Lung (tissue), 12 donors: Measurements from ENCODE around the gene AK8. TPM values are rescaled to one million over a fixed set of nuclear protein-coding genes. Genes with fewer than 3 reads are reported as not detected.

Source experiments
- ATAC-seq: fragments of 200-7000 bp; cut with Tn5 transposase; one replicate; pipeline ENCODE4 v1.9.1; 2020; ENCODE audit warnings: moderate number of reproducible peaks; ENCODE audit not compliant: insufficient read depth, low FRiP score
- DNase-seq, 3 donors: peaks; one replicate each; pipeline ENCODE4 v3.0.0-alpha.2; 2013 to 2017
- H3K27ac ChIP-seq, 2 donors: one replicate each; pipeline ENCODE4 v1.5.1; 2013; ENCODE audit warnings: mild to moderate bottlenecking in 2 of 2, moderate library complexity in 2 of 2, control low read depth in 1 of 2, inconsistent platforms in 1 of 2, low read depth in 1 of 2, low read length in 1 of 2
- H3K27me3 ChIP-seq, 3 donors: one replicate each; pipeline ENCODE4 v1.5.1; 2013; ENCODE audit warnings: low read length in 2 of 3; ENCODE audit not compliant: control insufficient read depth in 3 of 3, insufficient read depth in 3 of 3
- H3K36me3 ChIP-seq, 4 donors: one replicate each; pipeline ENCODE4 v1.5.1; 2013; ENCODE audit warnings: low read length in 4 of 4, mild to moderate bottlenecking in 1 of 4, moderate library complexity in 1 of 4; ENCODE audit not compliant: control insufficient read depth in 4 of 4, insufficient read depth in 4 of 4
- H3K4me1 ChIP-seq, 5 donors: one replicate each; pipeline ENCODE4 v1.5.1; 2013; ENCODE audit warnings: low read length in 5 of 5, mild to moderate bottlenecking in 2 of 5, moderate library complexity in 1 of 5; ENCODE audit not compliant: control insufficient read depth in 5 of 5, insufficient read depth in 5 of 5
- H3K4me3 ChIP-seq: one replicate; pipeline ENCODE4 v1.5.1; 2013; ENCODE audit warnings: mild to moderate bottlenecking, control low read depth, moderate library complexity
- H3K9ac ChIP-seq, 2 donors: one replicate each; pipeline ENCODE4 v1.5.1; 2013; ENCODE audit warnings: low read length in 2 of 2, control low read depth in 1 of 2; ENCODE audit not compliant: insufficient read depth in 1 of 2
- H3K9me3 ChIP-seq, 4 donors: one replicate each; pipeline ENCODE4 v1.5.1; 2013; ENCODE audit warnings: low read length in 3 of 4, mild to moderate bottlenecking in 1 of 4, moderate library complexity in 1 of 4; ENCODE audit not compliant: control insufficient read depth in 4 of 4, insufficient read depth in 3 of 4
- CTCF ChIP-seq: IDR thresholded peaks from 2 replicates; pipeline ENCODE4 v1.5.1; 2012; ENCODE audit warnings: mild to moderate bottlenecking; ENCODE audit errors: control extremely low read depth, extremely low read depth
- WGBS, 2 donors: extraction: QIAGEN DNeasy Blood & Tissue Kit; methylation state at CpG; one replicate each; pipeline ENCODE4 v1.1.7; 2013; 5-methylcytosine and 5-hydroxymethylcytosine counted together
- polyA plus RNA-seq, 2 donors: library from polyadenylated mRNA; stranded (reverse); fragments of 200-250 nt; gene quantifications; one replicate each; pipeline ENCODE4 v1.2.1, GENCODE V29; 2013
- total RNA-seq, 2 donors: library from RNA; depleted of rRNA in 1 of 2; stranded (reverse); fragments of >200 nt in 1 of 2; gene quantifications; one replicate each; pipeline ENCODE4 v1.2.1, GENCODE V29; 2014 to 2021
- donor health status: control.
- donor health status: control.
- donor health status: Bipolar disorder and iron deficiency.
- donor health status: healthy.
- donor health status: DM: yes; HTN: yes; CAD: no.

The AK8 gene
- total and polyA plus RNA-seq, 4 donors: 1.9 to 10.6 (median 3.7) TPM

GRCh38 chr9:132697230-132697629 is 180.9 kb downstream of the AK8 start:
- Histone ChIP-seq H3K9ac (no peak overlapping the region), H3K9me3 (peaks cover 0 to 7% (median 2%) of the 10 kb centered on the region in 4 donors), H3K4me1 (peaks cover 0 to 11% (median 0%) of the 10 kb centered on the region in 5 donors), H3K36me3 (peaks cover 0 to 3% (median 0%) of the 10 kb centered on the region in 4 donors), H3K27ac (no peak overlapping the region), H3K27me3 (no peaks in the 10 kb centered on the region), H3K4me3 (no peak overlapping the region)
- ATAC-seq (no peak), DNase-seq (no peak)
- no peak for TF ChIP-seq CTCF

- Histone ChIP-seq H3K4me3 (no peak overlapping the region), H3K4me1 (peaks cover 0 to 19% (median 0%) of the 10 kb centered on the region in 5 donors), H3K27me3 (no peaks in the 10 kb centered on the region), H3K9ac (no peak overlapping the region), H3K9me3 (peaks cover 0 to 7% (median 2%) of the 10 kb centered on the region in 4 donors), H3K36me3 (peaks cover 4 to 20% (median 9%) of the 10 kb centered on the region in 4 donors), H3K27ac (no peak overlapping the region)
- WGBS, 2 donors: 16 to 32% methylated on average over 2 of the region's 2 CpGs
- ATAC-seq: peak; percentile 27
- TF ChIP-seq CTCF: no peak
- no peak for DNase-seq
Measured at GRCh38 chr9:132694144-132694543, 183.9 kb downstream of the AK8 start.

GRCh38 chr9:132690696-132691095 is 187.4 kb downstream of the AK8 start:
- TF ChIP-seq CTCF: no peak
- Histone ChIP-seq H3K9me3 (no peaks in the 10 kb centered on the region), H3K36me3 (peaks cover 10 to 36% (median 20%) of the 10 kb centered on the region in 4 donors), H3K4me3 (no peak overlapping the region), H3K4me1 (peaks cover 0 to 17% (median 0%) of the 10 kb centered on the region in 5 donors), H3K27me3 (no peaks in the 10 kb centered on the region), H3K9ac (no peak overlapping the region), H3K27ac (no peak overlapping the region)
- DNase-seq: peak in 2 of 3 donors; percentile 69 to 75
- WGBS, 2 donors: 79 to 87% methylated on average over 1 of the region's 1 CpG
- ATAC-seq: no peak

- Histone ChIP-seq H3K9ac (no peak overlapping the region), H3K36me3 (peaks cover 23 to 36% (median 24%) of the 10 kb centered on the region in 4 donors), H3K4me1 (peaks cover 0 to 5% (median 0%) of the 10 kb centered on the region in 5 donors), H3K27ac (no peak overlapping the region), H3K4me3 (no peak overlapping the region), H3K27me3 (no peaks in the 10 kb centered on the region), H3K9me3 (no peaks in the 10 kb centered on the region)
- ATAC-seq (no peak), DNase-seq (no peak)
- WGBS, 2 donors: 90 to 95% methylated on average over 1 of the region's 1 CpG
- no peak for TF ChIP-seq CTCF
Measured at GRCh38 chr9:132683873-132684272, 194.2 kb downstream of the AK8 start.
